Neural progenitor cell (in vitro differentiated cells): ENCODE results near the gene GNG4.

Experiments used
- EZH2 ChIP-seq: fragments of 200-600 bp; sonication (generic); IDR thresholded peaks from 2 replicates; pipeline ENCODE4 v1.6.1; 2017; ENCODE audit warnings: antibody characterized with exemption, mild to moderate bottlenecking, moderate library complexity
- EZH2phosphoT487 ChIP-seq: fragments of 200-600 bp; sonication (generic); IDR thresholded peaks from 2 replicates; pipeline ENCODE4 v1.6.1; 2017; ENCODE audit warnings: antibody characterized with exemption
- TF ChIP-seq, protein P1 (sequence below): fragments of 200-600 bp; sonication (generic); IDR thresholded peaks from 2 replicates; pipeline ENCODE4 v1.5.1; 2017; ENCODE audit warnings: antibody characterized with exemption, mild to moderate bottlenecking

DNA sequence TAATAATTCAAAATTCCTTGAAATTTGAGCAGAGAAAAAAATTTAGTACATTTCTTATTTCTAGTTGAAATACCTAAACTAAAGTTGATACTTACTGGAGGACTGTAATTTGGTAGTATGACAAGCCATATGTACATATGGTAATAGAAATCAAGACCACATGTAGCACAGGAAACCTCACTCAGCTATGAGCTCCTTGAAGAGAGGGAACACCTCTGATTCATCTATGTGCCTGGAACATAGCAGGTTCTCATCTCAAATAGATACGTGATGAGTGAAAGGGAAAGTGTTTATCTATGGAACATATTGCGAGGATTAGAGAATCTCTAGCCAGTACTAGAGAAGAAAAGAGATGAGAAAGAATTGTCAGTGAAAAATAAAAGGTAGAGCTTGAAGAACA is 47.9 kb upstream of the GNG4 start:
- TF ChIP-seq, protein P1, sequence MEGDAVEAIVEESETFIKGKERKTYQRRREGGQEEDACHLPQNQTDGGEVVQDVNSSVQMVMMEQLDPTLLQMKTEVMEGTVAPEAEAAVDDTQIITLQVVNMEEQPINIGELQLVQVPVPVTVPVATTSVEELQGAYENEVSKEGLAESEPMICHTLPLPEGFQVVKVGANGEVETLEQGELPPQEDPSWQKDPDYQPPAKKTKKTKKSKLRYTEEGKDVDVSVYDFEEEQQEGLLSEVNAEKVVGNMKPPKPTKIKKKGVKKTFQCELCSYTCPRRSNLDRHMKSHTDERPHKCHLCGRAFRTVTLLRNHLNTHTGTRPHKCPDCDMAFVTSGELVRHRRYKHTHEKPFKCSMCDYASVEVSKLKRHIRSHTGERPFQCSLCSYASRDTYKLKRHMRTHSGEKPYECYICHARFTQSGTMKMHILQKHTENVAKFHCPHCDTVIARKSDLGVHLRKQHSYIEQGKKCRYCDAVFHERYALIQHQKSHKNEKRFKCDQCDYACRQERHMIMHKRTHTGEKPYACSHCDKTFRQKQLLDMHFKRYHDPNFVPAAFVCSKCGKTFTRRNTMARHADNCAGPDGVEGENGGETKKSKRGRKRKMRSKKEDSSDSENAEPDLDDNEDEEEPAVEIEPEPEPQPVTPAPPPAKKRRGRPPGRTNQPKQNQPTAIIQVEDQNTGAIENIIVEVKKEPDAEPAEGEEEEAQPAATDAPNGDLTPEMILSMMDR, result no peak
- TF ChIP-seq EZH2phosphoT487, result no peak
- no peak for TF ChIP-seq EZH2
